ENCODE measurements around the gene OR5K4.

Gene OR5K4, protein sequence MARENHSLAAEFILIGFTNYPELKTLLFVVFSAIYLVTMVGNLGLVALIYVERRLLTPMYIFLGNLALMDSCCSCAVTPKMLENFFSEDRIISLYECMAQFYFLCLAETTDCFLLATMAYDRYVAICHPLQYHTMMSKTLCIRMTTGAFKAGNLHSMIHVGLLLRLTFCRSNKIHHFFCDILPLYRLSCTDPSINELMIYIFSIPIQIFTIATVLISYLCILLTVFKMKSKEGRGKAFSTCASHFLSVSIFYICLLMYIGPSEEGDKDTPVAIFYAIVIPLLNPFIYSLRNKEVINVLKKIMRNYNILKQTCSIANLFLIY

DNA sequence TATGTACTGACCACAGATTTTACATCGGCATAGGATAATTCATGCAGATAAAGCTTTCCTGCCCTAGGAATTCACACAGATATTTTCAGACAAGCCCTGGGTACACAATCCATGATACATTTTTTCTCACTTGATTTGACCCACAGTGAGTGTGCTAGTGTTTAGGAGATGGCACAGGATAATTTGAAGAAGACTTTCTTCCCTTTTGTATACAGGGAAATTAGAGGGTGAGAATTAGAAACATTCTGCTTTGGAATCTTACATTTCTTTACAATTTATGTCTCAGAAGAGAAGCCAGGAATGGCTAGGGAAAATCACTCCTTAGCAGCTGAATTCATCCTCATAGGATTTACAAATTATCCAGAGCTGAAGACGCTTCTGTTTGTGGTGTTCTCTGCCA is at the start of gene OR5K4:
TSS of gene OR5K4 (plus strand) at position 301 of the 400 bp plus-strand sequence. CDS start at position 301, 0 bp downstream.
- DNase-seq (ENCODE audit: low read depth in 2 of 2, low spot score in 1 of 2): no peak

DNA sequence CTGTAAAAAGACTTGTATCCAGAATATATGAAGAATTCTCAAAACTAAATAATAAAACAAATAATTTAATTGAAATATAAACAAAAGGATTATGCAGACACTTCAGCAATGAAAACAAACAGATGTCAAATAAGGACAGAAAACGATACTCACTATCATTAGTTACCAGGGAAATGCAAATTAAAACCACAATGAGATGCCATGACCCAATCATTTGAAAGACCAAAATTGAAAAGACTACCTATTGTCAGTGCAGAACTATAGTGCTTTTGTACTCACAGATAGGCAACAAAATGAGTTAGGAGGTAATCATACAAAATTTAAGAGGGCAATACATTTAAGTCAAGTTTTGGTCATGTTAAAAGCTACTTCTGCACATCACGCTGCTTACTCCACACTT is 31.6 kb upstream of the OR5K4 start:
- no peak for DNase-seq (ENCODE audit: low read depth in 2 of 2, low spot score in 1 of 2)

DNA sequence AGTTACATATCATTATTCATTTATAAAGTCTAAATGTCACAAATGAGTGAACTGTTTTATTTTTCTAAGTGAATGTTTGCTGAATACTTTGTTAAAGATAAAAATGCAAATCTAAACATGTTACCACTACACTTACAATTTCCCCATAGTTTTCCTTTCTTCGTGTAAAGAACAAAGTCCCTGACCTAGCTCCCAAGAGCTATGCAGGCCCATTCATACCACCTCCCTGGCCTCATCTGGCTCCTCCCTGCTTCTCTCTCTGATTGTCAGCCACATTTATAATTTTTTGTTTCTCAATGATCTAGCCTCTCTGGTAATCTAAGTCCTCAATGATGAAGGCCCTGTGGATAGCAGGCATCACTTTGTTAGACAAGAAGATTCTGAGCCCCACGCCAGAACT is 31.0 kb upstream of the OR5K4 start:
- DNase-seq (ENCODE audit: low read depth in 2 of 2, low spot score in 1 of 2): no peak

DNA sequence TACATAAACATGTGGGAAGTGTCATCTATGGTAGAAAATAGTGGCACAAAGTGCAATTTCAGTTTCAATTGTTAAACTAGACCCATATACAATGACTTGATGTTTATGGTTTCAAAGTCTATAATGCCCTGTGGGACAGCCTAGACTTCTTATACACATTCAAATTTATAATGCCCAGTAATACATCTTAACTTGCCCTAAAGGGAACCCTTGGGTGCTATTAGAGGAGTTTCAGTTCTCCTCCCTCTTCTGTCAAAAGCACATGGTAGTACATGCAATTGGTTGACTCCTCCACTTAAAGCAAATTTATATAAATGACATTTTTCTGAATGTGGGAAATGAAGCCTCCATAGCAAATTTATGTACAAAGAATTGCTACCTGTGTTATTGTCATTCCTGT is 30.2 kb upstream of the OR5K4 start:
- DNase-seq (ENCODE audit: low read depth in 2 of 2, low spot score in 1 of 2): no peak

DNA sequence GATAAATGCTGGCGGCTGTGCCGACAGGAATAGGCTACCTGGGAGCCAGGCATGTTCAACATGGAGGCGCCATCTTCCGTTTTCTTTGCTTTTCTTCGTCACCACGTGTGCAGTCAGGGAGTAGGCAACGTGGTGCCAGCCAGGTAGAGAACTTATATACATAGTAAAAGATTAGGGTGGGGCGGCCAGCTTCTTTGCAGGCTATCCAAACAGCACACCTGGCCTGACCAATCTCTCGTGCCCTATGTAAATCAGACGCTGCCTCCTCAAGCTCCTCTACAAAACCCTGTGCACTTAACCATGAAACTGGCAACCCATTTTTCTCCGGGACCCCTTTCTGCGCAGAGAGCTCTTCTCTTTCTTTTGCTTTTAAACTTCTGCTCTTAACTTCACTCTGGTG is 28.6 kb upstream of the OR5K4 start:
- DNase-seq (ENCODE audit: low read depth in 2 of 2, low spot score in 1 of 2): no peak

DNA sequence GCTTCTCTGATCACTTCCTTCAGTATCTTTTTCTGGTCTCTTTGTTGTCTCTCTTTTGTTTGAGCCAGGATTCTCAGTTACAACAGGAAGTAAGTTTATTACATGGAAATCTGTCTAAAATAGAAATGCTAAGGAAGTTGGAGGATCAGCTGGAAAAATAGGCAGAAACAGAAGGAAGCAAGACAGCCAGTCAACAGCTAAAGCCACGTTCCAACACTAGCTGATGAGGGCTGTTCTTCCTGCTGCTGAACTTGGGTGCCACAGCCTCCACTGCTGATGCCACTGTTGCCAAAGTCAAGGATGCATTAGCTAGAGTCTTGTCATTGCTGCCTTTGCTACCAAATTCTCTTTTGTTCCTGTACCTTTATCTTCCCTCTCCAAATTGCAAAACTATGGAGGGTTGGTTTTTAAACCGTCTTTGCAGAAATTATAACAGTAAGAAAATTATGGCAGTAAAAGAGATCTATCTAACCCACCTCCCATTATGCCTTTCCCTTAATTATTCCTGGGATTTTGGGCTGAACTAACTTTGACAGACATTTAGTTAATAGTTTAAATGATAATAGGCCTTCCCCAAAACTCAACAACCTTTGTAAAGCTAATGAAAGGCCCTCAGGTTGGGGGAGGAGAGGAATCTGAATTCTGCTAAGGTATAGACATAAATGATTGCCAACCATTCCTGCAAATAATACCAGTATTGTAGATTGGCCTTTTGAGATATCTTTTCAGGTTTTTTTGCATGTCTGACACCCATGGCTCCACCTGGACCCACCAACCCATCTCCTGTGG is 27.4 kb upstream of the OR5K4 start:
- DNase-seq (ENCODE audit: low read depth in 2 of 2, low spot score in 1 of 2): no peak

DNA sequence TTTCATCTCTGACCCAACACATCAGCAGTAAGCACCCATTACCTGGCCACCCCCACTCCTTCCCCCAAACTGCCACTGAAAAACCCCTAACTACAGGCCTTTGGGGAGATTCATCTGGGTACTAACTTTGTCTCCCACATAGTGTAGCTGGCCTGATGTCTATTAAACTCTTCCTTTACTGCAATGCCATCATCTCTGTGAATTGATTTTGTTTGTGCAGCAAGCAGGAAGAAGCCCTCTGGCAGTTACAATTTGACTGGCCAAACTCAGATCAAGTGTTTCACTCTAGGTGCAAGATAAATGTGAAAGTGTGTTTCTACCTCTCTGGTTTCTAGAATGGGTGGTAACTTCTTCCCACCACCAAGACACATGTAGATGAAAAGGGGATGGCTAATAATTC is 26.7 kb upstream of the OR5K4 start:
- no peak for DNase-seq (ENCODE audit: low read depth in 2 of 2, low spot score in 1 of 2)

DNA sequence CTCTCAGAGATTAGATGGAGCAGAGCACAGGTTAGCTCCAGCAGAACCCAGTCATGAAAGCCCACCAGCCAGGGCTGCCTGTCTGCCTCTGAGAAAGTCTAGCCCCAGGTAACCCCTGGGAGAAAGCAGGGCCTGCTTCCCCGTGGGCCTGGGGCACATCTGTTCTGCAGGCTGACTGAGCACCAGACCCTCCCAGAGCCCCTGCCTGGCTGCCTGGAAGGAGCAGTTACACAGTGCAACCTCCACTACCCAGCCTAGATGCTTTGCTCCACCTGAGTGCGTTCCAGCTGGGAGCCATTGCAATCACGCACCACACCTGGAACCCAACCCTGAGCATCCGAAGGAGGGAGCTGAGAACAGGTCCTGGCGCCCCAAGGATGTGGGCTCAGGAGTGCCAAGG is 24.7 kb upstream of the OR5K4 start:
- no peak for DNase-seq (ENCODE audit: low read depth in 2 of 2, low spot score in 1 of 2)

DNA sequence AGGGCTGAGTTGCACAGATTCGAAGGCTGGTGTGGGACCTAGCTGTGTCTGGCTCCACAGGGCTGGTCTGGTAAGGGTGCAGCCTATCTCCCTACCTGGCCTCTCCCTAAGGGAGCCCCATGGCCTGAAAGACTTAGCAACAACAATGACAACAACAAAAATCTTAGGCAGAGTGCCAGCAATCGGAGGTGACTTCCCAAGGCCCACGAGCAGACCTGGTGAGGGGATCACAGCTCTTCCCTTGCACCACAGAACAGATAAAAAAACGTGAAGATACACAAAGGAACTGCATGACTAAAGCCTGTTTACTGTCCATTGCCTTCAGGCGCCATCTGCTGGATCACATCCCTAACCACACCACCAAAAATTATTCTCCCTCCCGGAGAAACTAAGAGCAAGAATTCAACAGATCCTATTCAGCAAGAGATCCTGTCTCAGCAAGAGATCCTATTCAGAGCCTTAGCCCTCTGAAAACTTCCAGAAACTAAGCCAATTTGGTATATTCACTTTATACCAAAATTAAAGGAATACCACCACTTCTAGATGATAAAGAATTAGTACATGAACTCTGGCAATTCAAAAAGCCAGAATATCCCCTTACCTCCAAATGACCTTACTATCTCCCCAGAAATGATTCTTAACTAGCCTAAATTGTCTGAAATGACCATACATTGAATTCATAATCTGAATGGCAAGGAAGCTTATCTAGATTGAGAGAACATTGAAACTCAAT is 24.1 kb upstream of the OR5K4 start:
- no peak for DNase-seq (ENCODE audit: low read depth in 2 of 2, low spot score in 1 of 2)

DNA sequence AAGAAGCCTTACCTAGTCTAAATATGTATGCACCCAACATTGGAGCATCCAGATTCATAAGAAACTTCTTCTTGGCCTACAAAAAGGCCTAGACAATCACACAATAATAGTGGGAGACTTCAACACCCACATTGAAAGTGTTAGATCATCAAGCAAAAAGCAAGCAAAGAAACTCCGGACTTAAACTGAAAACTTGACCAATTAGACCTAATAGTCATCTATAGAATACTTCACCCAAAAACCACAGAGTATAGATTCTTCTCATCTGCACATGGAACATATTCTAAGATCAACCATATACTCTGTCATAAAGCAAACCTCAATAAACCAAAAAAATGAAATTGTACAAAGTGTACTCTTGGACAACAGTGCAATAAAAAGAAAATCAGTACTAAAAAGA is 22.3 kb upstream of the OR5K4 start:
- DNase-seq (ENCODE audit: low read depth in 2 of 2, low spot score in 1 of 2): no peak

DNA sequence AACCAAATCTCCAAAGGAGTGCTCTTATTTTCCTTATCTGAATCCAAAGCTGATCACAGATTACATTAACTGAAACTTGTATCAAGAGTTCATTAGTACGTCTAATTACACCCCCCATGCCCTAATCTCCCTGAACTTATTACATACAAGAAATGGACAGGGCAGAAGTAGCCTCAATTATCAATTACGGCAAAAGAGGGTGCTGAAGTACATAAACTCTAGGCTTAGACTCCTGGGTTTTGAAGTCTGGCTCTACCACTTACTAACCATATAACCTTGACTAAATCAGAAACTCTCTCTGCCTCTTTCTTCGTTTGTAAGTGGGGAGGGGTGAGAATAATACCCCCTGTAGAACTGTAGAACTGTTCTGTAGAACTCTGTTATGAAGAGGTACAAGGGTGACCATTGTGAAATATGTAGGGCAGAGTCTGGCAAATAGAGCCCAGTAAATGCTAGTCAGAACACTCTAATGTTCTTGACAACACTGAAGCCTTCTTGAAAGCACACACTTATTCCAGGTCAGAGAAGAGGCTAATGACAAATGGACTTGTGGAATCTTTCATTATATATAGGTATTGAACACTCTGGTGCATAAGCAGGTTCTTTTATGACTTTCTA is 19.6 kb upstream of the OR5K4 start:
- DNase-seq (ENCODE audit: low read depth in 2 of 2, low spot score in 1 of 2): no peak

DNA sequence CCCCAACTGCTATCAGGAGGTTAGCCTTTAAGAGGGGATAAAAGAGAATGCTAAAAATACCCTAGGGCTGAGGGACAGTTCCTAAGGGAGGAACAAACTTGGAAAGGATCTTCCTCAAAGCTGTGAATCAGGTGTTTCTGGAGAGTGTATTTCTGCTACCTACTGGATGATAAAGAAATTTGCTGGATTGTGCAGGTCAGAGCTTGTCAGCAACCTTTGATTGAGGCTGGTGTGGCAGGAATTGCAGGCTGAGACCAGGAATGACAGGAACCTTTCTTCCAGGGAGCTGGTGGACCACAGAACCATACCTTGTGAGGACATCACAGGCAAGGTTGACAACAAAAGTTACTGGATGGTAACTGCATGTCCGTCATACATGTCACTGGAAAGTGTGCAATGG is 14.6 kb upstream of the OR5K4 start:
- DNase-seq (ENCODE audit: low read depth in 2 of 2, low spot score in 1 of 2): no peak

DNA sequence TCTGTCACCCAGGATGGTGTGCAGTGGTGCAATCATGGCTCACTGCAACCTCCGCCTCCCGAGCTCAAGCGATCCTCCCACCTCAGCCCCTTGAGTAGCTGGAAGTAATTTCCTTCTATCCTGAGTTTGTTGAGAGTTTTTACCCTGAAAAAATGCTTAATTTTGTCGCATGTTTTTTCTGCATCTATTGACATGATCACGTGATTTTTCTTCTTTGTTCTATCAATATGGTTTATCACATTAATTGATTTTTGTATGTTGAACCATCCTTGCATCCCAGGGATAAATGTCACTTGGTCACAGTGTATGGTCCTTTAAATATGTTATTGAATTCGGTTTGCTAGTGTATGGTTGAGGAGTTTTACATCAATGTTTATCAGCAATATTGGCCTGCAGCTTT is 11.9 kb upstream of the OR5K4 start:
- DNase-seq (ENCODE audit: low read depth in 2 of 2, low spot score in 1 of 2): no peak

DNA sequence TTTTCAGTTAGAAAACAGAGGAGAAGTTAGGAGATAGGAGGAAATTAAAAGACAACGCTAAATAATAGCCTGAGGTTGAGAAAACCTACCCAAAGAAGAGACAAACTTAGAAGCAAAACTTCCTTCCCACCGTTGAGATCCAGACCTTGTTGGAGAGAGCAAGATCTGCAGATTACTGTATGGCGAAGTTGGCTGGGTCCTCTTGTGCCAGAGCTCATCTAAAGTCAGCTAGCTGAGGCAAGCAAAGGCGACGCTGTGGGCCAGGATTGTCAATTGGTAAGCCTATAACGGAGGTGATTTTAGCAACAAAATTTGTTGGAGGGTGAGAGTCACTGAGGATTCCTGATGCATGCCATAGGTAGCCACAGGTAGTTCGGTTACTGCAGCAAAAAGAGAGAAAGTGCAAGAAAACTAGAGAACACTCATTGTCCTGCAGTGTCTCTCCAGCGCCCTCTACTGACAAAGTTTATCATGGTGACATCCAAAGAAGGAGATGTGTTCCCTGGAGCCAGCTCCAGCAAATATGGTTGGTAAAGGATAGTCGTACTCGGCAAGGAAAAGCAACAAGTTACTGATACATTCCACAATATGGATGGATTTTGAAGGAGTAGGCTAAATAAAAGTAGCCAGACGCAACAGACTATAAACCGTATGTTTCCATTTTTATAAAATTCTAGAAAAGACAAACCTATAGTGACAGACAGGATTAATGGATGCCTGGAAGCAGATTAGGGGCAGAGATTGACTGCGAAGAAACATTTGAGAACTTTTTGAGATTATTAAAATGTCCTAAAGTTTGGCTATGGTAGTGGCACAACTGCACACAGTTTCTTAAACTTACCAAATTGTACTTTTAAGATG is 9.8 kb upstream of the OR5K4 start:
- no peak for DNase-seq (ENCODE audit: low read depth in 2 of 2, low spot score in 1 of 2)

DNA sequence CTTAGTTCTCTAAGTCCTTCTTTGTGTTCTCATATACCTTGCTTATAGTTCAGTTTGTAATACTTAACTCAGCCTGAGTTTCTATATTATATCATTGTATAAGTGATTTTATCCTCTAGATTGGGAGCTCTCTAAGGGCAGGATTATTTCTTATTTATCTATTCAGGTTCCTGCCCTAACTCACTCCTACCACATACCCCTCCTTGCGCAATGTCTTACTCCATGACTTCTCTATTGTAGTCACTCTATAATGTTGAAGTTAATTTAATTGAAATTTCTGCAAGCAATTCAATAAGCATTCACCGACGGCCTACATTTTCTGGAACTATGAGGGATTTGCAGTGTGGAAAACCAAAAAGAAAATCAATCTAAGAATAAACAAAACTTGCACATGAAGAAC is 3.6 kb upstream of the OR5K4 start:
- DNase-seq (ENCODE audit: low read depth in 2 of 2, low spot score in 1 of 2): no peak

DNA sequence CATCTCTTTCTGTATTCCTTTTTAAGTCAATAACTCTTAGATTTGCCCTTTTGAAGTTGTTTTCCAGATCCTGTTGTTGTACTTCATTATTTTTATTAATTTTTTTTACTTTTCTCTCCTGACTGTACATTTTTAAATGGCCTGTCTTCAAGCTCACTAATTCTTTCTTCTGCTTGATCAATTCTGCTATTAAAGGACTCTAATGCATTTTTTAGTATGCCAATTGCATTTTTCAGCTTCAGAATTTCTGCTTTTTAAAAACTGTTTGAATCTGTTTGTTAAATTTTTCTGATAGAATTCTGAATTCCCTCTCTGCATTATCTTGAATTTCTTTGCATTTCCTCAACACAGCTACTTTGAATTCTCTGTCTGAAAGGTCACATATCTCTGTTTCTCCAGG is 5.6 kb downstream of the OR5K4 start:
- DNase-seq (ENCODE audit: low read depth in 2 of 2, low spot score in 1 of 2): no peak

DNA sequence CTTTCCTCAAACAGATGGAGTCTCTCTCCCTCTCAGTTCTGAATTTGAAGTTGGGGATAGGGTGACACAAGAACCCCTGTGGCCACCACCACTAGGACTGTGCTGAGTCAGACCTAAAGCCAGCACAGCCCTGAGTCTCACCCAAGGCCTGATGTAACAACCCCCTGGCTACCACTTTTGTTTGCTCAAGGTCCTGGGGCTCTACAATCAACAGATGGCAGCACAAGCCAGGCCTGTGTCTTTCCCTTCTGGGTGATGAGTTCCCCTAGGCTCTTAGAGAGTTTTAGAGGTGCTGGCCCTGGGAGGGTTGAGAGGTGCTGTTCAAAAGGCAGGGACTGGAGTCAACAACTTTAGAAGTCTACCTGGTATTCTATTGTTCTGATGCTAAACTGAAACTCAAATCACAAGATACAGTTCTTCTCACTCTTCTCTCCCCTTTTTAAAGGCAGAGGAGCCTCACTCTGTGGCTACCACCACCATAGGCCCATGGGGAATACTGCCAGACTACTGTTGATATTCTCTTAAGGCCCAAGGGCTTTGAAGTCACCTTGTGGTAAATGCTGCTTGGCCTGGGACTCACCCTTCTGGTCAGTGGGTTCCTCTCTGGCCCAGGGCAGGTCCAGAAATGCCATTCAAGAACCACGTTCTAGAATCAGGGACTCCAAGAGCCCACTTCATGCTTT is 6.5 kb downstream of the OR5K4 start:
- DNase-seq (ENCODE audit: low read depth in 2 of 2, low spot score in 1 of 2): no peak

DNA sequence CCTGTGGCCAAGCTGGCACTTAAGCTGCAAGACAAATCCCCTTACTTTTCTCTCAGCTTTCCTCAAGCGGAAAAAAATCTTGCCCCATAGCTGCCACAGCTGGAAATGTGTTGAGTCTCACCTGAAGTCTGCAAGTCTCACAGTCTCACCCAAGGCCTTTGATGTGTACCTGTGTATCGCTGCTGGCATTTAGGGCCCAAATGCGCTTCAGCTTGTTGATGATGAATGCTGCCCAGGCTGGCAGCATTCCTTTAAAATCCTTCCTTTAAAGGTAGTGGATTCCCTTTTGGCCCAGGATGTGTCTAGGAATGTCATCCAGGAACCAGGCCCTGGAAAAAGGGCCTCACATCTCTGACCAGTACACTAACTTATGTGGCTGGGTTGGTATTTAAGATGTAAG is 7.0 kb downstream of the OR5K4 start:
- no peak for DNase-seq (ENCODE audit: low read depth in 2 of 2, low spot score in 1 of 2)

DNA sequence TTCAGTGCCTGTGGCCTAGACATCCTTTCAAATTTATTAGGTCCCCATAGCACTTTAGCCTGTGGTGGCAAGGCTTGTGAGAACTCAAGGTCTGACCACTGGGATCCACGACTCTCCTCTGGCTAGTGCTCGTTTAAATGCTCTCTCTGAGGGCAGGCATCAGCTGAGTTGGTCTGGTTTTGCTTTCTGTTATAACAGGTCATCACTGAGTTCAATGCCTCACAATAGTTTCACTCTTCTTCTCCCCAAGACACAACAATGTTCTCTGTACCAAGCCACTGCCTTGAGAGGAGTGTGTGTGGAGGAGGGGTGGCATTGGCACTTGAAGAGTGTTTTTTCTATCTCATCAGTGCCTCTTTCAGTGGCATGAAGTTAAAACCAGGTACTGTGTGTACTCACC is 7.6 kb downstream of the OR5K4 start:
- no peak for DNase-seq (ENCODE audit: low read depth in 2 of 2, low spot score in 1 of 2)

Data from stimulated activated CD8-positive, alpha-beta memory T cell treated with anti-CD3 and anti-CD28 coated beads, Interleukin-4, amount 100 ng/mL, for 4 hours (primary cell).